Colon (tissue), 2 donors: Measurements from ENCODE around the gene ATP8B2.
"Not testable (repeated sequence)": the region's sequence is repeated elsewhere in the genome, so short reads cannot be mapped to it uniquely, and the experiment has no call there.

Experiments
- FAIRE-seq: peaks from 2 replicates; lab custom pipeline; 2012; peaks lifted over from hg19 to GRCh38; lab: Jason Lieb, UNC
- donor health status: control.
- donor health status: control.

Gene ATP8B2

DNA sequence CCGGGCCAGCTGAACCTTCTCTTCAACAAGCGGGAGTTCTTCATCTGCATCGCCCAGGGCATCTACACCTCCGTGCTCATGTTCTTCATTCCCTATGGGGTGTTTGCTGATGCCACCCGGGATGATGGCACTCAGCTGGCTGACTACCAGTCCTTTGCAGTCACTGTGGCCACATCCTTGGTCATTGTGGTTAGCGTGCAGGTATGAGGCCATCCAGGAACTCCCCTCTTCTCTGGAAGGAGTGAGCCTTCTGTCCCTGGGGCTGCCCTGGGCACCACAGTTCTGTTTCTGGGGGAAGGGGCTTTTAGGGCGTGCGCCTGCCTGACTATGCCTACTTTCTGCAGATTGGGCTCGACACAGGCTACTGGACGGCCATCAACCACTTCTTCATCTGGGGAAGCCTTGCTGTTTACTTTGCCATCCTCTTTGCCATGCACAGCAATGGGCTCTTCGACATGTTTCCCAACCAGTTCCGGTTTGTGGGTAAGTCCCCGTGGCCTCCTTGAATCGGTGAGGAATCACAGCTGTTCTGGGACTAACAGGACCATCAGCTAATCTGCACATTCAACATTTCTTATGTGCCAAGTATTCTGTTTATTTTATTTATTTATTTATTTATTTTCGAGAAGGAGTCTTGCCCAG lies 21.1 kb downstream of the ATP8B2 start:
- no peak for FAIRE-seq

GRCh38 chr1:154347961-154348360 lies 22.6 kb downstream of the ATP8B2 start:
- FAIRE-seq, result no peak

DNA sequence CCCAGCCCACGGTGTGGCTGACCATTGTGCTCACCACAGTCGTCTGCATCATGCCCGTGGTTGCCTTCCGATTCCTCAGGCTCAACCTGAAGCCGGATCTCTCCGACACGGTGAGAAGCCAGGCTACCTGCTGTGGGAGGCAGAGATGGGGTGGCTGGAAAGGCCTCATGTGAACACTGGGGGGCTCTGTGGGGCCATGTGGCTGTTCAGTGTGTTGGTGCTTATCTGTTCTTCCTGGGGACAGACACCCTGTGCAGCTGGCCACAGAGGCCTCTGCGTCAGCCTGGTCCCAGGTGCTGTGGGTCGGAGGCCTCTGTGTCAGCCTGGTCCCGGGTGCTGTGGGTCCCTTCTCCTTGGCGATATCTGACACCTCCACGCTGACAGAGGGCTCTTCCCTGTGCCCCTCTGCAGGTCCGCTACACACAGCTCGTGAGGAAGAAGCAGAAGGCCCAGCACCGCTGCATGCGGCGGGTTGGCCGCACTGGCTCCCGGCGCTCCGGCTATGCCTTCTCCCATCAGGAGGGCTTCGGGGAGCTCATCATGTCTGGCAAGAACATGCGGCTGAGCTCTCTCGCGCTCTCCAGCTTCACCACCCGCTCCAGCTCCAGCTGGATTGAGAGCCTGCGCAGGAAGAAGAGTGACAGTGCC lies 23.2 kb downstream of the ATP8B2 start:
- no peak for FAIRE-seq

DNA sequence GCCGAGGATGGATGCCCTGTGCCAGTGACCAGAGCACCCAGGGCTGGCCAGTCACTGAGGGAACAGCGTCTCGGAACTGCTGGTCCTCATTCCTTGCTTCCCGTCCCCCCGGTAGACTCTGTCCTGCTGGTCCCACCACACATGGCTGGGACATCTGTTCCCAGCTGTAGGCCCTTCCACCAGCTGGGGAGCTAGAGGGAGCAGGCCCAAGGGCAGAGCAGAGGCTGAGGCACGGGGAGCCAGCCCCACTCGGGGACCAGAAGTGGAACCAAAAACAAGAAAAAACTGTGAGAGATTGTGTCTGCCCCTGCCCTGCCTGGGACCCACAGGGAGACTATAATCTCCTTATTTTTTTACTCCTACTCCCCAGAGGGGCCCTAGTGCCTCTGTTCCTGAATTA lies 23.8 kb downstream of the ATP8B2 start:
- no peak for FAIRE-seq

DNA sequence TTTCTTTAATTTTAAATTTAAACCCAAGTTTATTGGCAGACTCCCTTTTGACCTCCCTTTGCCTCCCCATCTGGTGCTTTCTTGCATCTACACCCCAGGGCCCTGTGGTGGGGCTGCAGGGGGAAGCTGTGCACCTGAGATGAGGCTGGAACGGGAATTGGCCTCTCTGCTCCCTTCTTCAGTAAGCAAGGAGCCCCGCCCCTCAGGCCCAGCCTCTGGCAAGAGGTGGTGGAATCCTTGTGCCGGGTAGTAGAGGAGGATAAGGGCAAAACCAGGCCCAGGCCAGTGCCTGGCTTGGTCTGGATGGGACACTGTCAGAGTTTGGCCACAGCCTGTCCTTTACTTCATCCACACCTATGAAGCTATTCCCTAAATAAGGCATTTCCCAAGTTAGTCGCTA lies 25.1 kb downstream of the ATP8B2 start:
- FAIRE-seq, result no peak

DNA sequence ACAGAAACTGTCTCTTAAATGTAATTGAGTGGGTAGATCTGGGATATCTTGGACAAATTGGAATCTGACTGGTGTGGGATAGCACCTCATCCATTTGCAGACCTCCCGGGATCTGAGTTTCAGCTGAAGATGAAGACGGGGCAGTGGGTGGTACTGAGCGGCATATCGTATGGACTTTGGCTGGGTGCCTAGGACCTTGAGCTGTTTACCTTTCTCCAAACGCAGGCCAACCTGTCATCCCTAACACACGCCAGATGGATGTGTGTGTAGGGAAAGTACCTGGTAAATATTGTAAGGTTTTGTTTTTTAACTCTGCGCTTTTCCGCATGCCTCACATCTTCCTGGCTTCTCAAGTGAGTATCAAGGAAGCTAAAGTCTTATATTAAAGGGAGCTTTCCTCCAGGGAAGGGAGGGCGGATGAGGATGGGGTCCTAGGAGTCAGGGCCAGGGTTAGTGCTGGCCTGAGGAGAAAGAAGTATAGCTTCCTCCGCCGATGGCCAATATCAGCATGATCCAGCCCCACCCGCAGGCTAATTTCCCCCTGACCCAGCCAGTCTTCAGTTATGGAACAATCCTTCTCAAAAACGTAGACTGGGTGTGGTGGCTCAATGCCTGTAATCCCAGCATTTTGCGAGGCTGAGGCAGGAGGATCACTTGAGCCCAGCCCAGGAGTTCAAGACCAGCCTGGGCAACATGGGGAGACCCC lies 26.2 kb downstream of the ATP8B2 start:
- FAIRE-seq, result no peak

DNA sequence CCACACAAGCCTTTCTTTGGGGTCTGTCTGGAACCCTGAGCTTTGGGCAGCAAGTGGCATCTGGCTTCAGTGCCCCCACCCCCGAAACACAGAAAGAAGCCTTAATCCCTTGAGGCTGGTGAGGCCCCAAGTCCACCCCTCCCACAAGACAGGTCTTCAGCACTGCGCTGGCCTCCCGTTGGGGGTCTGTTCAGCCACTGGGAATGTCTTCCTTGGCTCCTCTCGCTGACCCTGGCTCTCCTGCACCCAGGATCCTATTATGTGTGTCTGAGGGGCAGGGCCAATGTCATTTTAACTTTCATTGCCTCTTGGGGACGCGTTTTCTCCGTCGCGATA lies 26.9 kb downstream of the ATP8B2 start:
- no peak for FAIRE-seq

DNA sequence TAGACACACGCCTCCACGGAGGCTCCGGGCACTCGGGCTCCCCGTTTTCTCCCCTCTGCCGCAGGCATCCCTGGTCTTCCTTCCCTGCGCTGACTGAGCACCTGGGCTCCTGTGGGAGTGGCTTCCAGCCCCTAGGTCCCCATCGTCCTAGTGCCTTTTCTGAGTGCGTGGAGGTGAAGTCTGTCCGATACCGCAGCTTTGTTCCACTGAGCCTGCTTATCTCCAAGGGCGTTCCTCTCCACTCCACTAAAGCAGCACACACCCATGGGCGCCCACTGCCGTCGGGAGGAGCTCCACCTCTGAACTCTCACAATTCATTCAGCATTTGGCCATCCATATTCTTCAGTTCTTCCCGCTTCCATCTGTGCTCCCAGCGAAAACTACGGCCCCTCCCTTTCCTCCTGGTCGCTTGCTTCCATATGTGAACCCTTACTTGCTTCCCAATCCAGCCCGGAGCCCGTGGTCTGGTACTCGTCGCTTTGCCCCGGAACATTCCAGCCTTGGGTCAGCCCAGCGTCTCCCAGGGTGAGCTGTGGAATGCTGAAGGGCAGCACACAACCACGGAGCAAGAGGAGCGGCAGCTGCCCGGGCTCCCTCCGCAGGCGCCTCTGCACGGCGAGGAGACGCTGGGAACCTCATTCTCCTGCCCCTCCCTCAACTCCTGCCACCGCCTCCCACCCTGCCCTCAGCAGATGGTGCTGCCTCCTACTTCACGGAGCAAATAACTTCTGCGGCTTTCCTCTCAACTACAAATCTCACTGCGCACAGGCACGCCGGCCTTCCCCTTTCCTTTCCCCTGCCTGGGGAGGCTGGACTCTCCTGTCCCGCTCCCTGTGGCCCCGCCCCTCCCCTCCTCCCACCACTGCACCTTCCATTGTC lies 27.5 kb downstream of the ATP8B2 start:
- no peak for FAIRE-seq

DNA sequence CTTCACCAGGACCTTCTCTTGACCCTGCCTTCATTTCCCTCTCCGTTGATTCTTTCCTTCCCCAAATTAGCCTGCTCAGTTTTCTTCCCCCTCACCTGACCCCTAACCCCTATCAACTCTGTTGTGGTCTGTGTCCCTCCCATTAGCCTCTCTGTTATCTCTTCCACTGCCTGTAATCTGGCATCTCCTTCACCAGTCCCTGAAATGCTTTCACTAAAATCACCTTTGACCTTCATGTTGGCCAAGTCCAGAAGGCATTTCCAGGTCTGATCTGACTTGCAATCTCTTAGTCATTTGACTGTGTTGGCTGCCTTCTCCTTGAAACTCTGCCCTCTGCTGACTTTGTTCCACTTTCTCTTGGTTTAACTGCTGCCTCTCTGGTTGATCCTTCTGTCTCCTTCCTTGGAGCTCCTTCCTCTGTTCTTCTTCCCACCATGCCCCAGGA lies 28.2 kb downstream of the ATP8B2 start:
- FAIRE-seq, result no peak

DNA sequence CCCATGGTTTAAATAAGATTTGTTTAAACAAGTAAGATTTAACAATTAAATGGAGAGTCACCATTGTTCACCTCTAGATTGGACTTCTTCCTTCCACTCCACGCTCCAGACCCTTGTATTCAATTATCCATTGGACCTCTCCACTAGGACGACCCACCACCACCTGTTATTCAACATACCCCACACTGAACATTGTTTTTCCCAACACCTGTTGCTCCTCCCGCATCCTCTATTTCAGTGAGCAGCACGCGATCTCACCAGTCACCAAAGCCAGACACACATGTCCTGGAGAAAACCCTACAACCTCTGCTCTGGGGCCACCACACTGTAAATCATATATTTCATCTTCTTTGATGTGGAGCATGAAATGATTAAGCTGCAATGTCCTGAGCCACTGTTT lies 28.6 kb downstream of the ATP8B2 start:
- no peak for FAIRE-seq

DNA sequence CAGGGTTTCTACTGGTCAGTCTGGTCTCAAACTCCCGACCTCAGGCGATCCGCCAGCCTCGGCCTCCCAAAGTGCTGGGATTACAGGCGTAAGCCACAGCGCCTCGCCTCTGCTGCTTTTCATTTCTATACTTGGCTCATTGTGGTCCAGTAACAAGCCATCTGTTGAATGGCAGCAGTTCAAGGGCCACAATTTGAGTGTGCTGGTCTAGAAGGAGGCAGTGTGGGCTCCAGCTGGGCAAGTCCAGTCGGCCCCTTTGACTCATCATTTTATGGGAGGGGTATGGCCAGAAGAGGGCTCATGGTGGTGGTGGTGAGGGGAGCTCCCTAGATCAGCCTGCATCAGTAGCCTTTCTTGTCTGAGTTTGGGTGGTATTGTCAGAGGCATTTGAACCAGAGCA lies 33.2 kb downstream of the ATP8B2 start:
- no peak for FAIRE-seq

- FAIRE-seq, result no peak
These were observed 35.0 kb downstream of the ATP8B2 start for GRCh38 chr1:154360288-154360687.

DNA sequence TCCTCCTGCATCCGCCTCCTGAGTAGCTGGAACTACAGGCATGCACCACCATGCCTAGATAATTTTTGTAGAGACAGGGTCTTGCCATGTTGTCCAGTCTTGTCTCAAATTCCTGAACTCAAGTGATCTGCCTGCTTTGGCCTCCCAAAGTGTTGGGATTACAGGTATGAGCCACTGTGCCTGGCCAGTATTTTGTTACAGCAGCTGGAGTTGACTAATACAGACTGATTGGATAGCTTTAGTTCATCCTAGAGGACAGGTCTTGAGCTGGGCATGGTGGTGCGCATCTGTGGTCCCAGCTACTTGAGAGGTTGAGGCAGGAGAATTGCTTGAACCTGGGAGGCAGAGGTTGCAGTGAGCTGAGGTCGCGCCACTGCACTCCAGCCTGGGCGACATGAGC lies 35.6 kb downstream of the ATP8B2 start:
- FAIRE-seq, result not testable (repeated sequence)

DNA sequence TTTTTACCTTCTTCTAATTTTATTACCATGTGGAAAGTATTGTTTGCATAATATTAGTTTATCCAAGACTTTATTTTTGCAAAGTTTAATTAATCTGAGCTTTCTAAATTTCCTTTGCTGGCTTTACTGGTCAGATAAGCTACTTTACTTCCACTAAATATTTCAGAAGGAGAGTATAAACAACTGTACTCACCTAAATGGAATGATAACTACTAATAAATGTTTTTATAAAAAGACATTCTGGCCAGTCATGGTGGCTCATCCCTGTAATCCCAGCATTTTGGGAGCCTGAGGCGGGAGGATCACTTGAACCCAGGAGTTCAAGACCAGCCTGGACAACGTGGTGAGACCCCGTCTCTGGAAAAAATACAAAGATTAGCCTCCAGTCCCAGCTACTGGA lies 36.0 kb downstream of the ATP8B2 start:
- no peak for FAIRE-seq

GRCh38 chr1:154371436-154371835 lies 46.1 kb downstream of the ATP8B2 start:
- FAIRE-seq, result no peak

DNA sequence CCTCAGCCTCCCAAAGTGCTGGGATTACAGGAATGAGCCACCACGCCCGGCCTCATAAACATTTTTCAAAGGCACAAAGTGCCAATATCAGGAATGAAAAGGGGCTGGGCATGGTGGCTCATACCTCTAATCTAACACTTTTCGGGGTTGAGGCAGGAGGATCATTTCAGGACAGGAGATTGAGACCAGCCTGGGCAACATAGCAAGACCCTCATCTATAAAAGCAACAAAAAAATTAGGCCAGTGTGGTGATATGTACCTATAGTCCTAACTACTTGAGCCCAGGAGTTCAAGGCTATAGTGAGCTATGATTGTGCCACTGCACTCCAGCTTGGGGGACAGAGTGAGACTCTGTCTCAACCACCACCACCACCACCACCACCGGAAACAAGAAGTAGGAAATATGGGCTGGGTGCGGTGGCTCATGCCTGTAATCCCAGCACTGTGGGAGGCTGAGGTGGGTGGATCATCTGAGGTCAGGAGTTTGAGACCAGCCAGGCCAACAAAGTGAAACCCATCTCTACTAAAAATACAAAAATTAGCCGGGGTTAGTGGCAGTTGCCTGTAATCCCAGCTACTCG lies 48.5 kb downstream of the ATP8B2 start:
- not testable (repeated sequence) for FAIRE-seq

DNA sequence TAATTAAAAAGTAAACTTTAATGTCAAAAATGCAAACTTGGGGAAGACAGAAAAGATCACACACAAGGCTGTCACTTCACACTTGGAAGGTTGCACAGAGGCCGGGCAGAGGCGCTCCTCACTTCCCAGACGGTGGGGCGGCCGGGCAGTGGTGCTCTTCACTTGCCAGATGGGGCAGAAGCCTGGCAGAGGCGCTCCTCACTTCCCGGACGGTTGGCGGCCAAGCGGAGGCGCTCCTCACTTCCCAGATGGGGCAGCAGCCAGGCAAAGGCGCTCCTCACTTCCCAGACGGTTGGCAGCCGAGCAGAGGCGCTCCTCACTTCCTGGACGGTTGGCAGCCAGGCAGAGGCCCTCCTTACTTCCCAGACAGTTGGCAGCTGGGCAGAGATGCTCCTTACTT lies 54.0 kb downstream of the ATP8B2 start:
- FAIRE-seq, result no peak

DNA sequence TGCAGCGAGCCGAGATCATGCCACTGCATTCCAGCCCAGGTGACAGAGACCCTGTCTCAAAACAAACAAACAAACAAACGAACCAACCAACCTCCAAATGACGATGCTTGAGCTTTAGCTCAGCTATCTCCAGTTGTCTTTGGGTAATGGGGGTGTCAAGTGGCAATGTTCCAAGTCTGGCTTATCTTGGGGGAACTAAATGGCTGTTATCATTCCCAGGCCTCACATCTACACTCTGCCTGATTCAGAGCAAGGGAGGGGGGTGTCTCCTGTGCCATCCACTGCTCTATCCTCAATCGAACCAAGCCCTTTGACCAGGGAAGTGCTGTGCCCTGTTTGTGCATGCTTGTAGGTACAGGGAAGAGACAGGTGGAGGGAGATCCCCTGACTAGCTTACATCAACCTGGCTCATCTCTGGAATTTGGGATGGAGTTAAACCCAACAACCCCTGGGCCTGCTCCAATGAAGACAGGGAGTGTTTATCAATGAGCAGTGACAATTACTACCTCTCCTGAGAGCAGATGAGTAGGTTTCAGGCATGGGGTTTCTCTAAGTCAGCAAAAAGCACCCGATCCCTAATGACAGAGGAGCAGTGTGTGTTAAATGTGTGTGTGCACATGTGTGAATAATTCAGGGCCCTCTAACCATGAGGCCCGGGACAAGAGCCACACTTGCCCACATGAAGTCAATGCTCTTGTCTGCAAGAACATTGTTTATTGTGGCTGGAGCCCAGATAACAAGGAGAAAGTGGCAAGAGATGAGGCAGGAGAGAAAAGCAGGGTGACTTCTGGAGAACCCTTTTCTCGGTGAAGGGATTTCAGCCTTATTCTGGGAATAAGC lies 59.5 kb downstream of the ATP8B2 start:
- FAIRE-seq, result no peak

DNA sequence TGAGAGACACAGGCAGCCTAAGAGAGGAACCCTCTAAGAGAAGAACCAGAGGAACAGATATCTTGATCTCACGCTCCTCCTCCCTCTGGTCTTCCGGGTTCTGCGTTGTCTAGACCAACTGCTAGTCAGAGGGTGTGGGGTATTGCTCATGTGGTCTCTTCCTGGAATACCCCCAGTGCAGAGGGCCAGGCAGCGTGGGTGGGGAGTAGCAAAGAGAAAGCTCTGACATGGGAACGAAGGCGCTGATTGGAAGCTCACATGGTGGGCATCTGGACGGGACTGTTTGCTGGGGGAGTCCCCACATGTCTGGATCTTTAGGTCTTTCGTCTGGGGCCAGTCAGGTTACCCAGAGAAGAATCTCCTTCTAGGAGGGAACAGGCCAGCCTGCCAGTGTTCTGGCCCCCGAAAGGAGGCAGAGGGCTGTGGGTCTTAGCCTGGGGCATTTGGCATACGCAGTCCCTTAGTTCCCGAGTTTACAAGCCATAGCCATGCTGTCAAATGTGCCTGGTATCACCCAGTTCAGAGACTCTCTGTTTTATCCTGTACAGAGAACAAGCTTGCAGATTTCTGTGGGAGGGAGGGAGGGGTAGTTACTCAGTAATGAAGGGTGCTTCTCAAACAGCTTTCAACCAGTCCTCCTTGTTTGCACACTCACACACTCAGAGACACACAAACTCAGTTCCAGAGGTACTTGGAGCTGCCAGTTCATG lies 61.5 kb downstream of the ATP8B2 start:
- no peak for FAIRE-seq

DNA sequence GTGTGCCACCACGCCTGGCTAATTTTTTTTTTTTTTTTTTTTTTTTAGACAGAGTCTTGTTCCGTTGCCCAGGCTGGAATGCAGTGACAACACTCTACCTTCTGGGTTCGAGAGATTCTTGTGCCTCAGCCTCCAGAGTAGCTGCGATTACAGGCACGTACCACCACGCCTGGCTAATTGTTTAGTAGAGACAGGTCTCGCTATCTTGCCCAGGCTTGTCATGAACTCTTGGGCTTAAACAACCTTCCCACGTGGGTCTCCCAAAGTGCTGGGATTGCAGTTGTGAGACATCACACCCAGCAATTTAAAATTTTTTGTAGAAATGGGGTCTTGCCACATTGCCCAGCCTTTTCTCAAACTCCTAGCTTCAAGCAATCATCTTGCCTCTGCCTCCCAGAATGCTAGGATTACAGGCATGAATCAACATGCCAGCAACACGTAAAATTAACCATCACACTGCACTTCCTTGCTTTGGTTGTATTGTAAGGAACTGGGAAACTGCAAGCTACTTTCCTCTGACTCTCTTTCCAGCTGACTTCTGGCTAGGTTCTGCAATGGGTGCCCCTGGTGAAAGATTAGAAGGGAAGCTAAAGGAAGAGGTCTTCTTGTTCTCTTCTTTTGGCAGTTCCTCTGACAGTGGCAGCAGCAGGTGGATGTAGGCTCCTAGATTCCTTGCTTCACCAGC lies 65.9 kb downstream of the ATP8B2 start:
- FAIRE-seq, result no peak
